HG02852 (cell line): ENCODE data around the gene ROBO4.

ENCODE experiments used
- ATAC-seq: cut with Tn5 transposase; IDR thresholded peaks from one replicate; pipeline ENCODE4 v1.9.1; 2021; ENCODE audit warnings: mild to moderate bottlenecking, moderate library complexity; ENCODE audit not compliant: unreplicated experiment

Gene ROBO4

GRCh38 chr11:124919898-124920297 lies 22.2 kb upstream of the ROBO4 start:
- ATAC-seq, result no peak

- ATAC-seq, result no peak
These were observed 21.3 kb upstream of the ROBO4 start, which contains the start of gene HEPN1 for GRCh38 chr11:124918950-124919349. Gene HEPN1 (plus strand): TSS chr11:124919250.

DNA sequence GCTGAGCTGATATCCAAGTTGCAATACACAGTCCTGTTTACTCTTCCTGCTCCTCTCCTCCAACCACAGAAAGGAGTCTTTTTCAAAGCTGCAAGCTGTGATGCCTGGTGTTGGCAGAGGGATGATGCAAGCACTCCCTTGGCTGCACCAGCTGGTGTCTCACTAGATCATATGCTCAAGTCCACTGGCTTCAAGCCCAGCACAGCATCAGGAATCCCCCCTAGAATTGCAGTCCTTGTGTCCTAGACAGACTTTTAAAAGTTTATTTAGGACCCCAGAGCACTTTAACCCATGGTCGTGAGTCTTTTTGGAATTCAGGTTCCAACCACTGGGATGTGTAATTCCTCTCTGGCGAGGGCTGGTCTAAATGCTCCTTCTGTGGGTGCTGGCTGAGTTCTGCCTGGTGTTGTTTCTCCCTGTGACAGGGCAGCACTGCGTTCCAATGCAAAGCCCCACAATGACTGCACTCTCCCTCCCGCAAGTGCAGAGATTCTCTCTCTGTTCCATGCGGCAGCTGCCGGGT lies 19.5 kb upstream of the ROBO4 start:
- ATAC-seq, result no peak

GRCh38 chr11:124916370-124916710 lies 18.7 kb upstream of the ROBO4 start:
- ATAC-seq, result no peak

DNA sequence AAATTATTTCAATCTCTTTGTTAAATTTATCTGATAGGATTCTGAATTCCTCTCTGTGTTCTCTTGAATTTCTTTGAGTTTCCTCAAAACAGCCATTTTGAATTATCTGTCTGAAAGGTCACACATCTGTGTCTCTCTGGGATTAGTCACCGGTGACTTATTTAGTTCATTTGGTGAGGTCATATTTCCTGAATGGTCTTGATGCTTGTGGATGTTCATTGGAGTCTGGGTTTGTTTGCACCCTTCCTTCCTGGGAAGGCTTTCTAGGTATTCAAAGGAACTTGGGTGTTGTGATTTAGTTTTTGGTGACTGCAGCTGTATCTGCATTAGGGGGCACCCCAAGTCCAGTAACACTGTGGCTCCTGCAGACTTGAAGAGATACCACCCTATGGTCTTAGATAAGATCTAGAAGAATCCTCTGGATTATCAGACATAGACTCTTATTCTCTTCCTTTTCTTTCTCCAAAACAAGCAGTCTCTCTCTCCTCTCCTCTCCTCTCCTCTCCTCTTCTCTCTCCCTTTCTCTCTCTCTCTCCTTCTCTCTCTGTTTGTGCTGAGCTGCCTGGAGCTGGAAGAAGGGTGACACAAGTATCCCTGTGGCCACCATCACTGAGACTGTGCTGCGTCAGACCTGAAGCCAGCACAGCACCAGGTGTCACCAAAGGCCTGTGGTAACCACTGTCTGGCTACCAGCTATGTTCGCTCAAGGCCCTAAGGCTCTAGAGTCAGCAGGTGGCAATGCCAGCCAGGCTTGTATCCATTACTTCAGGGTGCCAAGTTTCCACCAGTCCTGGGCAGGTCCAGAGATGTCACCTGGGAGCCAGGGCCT lies 18.1 kb upstream of the ROBO4 start:
- no peak for ATAC-seq

GRCh38 chr11:124902616-124903015 lies 5.0 kb upstream of the ROBO4 start:
- no peak for ATAC-seq

GRCh38 chr11:124900464-124900863 lies 2.8 kb upstream of the ROBO4 start:
- no peak for ATAC-seq

- ATAC-seq, result no peak
These were observed 1.9 kb upstream of the ROBO4 start for GRCh38 chr11:124899383-124900145.

DNA sequence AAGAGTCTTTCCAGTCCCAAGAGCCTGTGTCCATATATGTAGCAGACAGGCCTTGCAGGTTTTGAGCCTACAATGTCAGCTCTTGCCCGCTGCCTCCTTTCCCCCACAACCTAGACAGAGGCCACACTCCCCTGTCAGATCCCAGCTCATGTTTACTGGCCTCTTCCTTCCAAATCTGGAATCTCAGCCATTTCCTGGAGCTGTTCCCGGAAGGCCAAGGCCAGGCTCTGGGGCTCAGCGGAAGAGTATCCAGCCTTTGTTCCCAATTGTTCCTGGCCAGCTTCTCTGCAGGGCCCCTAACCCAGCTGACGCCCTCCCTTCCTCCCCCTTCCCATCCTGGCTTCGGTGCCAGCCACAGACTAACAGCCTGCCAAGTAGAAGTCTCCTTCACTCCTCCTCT lies 1.0 kb upstream of the ROBO4 start:
- no peak for ATAC-seq

DNA sequence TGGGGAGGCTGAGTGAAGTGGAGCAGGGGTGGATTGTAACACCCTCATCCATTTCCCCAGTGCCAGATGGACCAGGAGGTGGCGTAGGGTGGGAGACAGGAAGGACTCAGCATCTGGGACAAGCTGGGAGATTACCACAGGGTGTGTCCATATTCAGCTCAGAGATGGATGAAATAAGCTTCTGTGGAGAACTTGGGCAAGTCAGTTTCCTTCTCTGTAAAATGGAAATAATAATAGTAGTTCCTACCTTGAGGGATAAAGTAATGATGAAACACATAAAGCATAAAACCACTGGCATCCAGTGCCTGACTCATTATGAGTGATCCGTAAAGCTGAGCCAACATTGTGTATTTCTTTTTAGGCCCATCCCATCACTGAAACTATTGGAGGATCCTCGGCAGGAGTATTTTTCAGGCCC lies 607 bp upstream of the ROBO4 start:
- ATAC-seq, result no peak

DNA sequence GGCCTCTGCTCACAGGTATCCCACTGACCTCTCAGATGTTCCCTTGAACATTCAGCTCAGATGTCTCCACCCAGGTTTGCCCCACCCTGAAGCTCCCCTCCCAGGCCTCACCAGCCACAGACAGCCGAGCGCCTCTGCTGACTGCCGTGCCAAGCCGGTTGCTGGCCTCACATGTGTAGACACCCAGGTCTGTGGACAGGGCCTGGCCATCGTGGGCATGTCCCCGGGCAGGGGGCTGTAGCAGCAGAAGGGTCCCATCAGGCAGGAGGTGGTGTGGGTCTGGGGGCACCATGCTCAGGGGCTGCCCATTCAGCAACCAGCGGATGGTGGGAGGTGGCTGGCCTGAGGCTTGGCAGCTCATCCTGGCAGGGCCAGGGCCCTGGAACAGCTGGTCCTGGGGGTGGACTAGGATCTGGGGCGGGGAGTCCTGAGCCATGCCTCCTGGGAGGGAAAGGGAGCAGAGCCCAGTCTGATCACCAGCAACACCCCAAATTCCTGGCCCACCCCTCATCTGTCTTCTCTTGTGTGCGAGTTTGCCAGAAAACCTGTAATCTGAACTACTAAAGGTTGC lies 759 bp downstream of the ROBO4 start:
- no peak for ATAC-seq

- ATAC-seq, result no peak
These were observed 1.5 kb downstream of the ROBO4 start for GRCh38 chr11:124896071-124896750.

GRCh38 chr11:124895471-124895971 lies 2.1 kb downstream of the ROBO4 start:
- ATAC-seq, result no peak

DNA sequence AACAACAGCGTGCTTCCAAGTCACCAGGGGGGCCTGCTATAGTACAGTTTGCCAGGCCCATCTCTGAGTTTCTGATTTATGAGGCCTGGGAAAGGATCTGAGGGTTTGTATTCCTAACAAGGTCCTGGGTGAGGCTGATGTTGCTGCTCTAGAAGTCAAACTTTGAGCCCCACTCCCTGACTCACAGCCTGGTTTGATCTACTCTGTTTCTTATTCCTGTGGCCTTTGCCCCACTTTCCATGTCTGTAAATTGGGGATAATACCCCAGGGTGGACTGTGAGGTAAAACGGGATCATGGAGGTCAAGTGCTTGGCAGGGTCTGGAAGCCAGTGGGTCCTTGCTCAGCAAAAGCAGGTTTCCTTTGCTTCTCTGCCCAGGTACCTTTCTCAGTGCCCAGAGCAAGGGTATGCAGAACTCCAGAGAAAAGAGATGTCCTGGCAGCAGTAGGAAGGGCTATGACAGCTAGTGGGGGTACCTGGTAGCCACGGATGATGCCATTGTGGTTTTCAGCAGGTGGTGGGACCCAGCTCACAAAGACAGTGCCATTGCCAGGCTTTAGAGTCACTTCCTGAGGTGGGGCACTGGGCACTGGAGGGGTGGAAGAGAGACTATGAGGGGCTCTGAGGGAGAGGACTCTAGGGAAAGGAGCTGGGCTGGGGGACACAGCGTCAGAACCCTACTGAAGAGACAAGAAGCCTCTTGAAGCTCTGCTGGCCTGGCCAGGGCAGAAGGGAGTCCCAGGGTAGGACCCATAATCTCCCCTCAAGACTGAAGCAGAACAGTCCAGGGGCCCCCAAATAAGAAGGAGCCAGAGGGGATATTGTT lies 2.8 kb downstream of the ROBO4 start:
- ATAC-seq, result no peak

- no peak for ATAC-seq
These were observed 3.8 kb downstream of the ROBO4 start for GRCh38 chr11:124893781-124894401.

- ATAC-seq, result no peak
These were observed 4.8 kb downstream of the ROBO4 start for GRCh38 chr11:124892750-124893454.

- ATAC-seq, result no peak
These were observed 5.5 kb downstream of the ROBO4 start for GRCh38 chr11:124892146-124892545.

DNA sequence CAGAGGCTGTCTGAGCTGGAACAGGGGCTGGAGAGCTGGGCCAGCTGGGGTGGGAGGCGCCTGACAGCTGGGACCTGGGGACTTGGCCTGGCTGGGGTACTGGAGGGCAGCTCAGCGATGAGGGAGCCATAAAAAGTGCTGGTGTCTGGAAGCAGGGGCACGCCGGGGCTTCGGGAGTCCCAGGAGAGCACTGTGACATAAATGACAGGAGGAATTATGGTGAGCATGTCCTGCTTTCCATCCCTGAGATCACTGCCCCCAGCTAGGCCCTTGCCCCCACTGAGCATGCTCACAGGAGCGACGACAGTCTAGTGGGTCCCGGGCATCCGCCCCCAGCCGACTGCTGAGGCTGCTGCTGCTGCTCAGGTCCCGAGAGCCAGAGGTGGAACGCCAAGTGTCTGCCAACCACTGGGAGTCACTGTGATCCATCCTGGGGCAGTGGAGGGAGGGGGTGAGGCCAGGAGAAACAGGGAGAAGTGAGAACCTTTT lies 6.2 kb downstream of the ROBO4 start:
- no peak for ATAC-seq
